ENCODE results near the gene P2RY6. TPM values are rescaled to one million over a fixed set of nuclear protein-coding genes. Genes with fewer than 3 reads are reported as not detected.

P2RY6 gene
- total RNA-seq, 4 donors from 2014 or later, result 0.76 to 1.0 TPM; not detected in 2

DNA sequence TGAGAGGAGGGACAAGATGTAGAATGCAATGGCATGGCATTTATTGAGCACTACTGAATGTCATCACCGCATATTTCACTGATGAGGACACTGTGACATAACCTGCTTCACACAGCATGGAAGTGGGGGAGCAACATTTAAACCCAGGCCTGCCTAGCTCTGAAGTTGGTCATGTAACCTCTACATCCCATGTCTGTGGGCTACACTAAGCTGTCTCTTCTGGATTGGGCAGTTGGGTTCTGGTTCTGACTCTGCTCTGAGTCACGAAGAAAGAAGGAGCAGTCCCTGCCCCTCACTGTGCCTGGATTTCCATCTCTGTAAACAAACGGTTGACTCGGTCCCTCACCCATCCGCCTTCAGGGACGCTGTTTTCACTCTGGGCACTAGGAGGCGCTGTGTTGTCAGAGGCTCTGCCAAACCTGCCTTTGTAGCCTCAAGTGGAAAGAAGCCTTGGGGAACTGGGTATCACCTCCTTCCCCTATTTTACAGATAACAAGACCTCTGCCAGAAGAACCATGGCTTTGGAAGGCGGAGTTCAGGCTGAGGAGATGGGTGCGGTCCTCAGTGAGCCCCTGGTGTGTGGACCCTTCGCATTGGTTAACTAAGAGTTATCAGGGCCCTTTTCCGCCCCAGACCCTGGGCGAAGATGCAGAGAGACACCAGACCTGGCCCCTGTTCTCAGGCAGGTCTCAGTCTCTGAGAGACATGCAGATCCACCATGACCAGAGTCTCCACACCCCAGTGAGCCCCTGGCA is 23.3 kb downstream of the P2RY6 start:
- Histone ChIP-seq H3K9me3 (no peaks in the 10 kb centered on the region), H3K4me1 (no peaks in the 10 kb centered on the region), H3K27ac (no peak overlapping the region), H3K27me3 (no peaks in the 10 kb centered on the region), H3K36me3 (no peaks in the 10 kb centered on the region), H3K4me3 (no peak overlapping the region)
- TF ChIP-seq POLR2A (IDR thresholded peaks at IDR 0.05), result no peak
- TF ChIP-seq, protein P1, sequence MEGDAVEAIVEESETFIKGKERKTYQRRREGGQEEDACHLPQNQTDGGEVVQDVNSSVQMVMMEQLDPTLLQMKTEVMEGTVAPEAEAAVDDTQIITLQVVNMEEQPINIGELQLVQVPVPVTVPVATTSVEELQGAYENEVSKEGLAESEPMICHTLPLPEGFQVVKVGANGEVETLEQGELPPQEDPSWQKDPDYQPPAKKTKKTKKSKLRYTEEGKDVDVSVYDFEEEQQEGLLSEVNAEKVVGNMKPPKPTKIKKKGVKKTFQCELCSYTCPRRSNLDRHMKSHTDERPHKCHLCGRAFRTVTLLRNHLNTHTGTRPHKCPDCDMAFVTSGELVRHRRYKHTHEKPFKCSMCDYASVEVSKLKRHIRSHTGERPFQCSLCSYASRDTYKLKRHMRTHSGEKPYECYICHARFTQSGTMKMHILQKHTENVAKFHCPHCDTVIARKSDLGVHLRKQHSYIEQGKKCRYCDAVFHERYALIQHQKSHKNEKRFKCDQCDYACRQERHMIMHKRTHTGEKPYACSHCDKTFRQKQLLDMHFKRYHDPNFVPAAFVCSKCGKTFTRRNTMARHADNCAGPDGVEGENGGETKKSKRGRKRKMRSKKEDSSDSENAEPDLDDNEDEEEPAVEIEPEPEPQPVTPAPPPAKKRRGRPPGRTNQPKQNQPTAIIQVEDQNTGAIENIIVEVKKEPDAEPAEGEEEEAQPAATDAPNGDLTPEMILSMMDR (IDR thresholded peaks at IDR 0.05), result peak; percentile 58 to 84 (median 78)
- intact Hi-C loops (cut with DNase I; ENCODE audit: low total_unique reads), result loop anchor here (5.0 kb wide), 1 partner anchor 42 kb away; no protein-coding TSS in a partner anchor
- DNase-seq, result peak; percentile 63 to 71

DNA sequence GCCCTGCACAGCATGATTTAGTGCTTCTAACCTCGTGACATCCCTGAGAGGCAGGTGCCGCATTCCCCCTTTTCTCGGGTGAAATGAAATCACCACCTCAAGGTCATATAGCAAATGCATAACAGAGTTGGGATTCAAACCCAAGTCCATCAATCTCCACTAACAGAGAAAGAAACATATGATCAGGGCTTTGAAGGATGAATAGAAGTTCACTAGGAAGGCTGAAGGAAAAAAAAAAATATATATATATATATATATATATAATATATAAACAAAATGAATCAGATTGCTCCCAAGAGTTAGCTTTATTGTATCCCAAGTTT is 23.8 kb downstream of the P2RY6 start:
- H3K27me3 ChIP-seq, result no peaks in the 10 kb centered on the region
- H3K4me1 ChIP-seq, result no peaks in the 10 kb centered on the region
- intact Hi-C loops (cut with DNase I; ENCODE audit: low total_unique reads), result loop anchor here (5.0 kb wide), 1 partner anchor 41 kb away; no protein-coding TSS in a partner anchor
- DNase-seq, result no peak
- H3K36me3 ChIP-seq, result no peaks in the 10 kb centered on the region
- TF ChIP-seq, protein P1 (IDR thresholded peaks at IDR 0.05), result no peak
- no peak for TF ChIP-seq POLR2A (IDR thresholded peaks at IDR 0.05)
- H3K4me3 ChIP-seq, result no peak overlapping the region
- no peak overlapping the region for H3K27ac ChIP-seq
- H3K9me3 ChIP-seq, result no peaks in the 10 kb centered on the region

DNA sequence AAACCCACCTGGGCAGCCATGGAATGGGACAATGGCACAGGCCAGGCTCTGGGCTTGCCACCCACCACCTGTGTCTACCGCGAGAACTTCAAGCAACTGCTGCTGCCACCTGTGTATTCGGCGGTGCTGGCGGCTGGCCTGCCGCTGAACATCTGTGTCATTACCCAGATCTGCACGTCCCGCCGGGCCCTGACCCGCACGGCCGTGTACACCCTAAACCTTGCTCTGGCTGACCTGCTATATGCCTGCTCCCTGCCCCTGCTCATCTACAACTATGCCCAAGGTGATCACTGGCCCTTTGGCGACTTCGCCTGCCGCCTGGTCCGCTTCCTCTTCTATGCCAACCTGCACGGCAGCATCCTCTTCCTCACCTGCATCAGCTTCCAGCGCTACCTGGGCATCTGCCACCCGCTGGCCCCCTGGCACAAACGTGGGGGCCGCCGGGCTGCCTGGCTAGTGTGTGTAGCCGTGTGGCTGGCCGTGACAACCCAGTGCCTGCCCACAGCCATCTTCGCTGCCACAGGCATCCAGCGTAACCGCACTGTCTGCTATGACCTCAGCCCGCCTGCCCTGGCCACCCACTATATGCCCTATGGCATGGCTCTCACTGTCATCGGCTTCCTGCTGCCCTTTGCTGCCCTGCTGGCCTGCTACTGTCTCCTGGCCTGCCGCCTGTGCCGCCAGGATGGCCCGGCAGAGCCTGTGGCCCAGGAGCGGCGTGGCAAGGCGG is 24.5 kb downstream of the P2RY6 start:
- Histone ChIP-seq H3K4me1 (no peaks in the 10 kb centered on the region), H3K9me3 (no peaks in the 10 kb centered on the region), H3K36me3 (no peaks in the 10 kb centered on the region), H3K4me3 (no peak overlapping the region), H3K27ac (no peak overlapping the region), H3K27me3 (no peaks in the 10 kb centered on the region)
- intact Hi-C loops (cut with DNase I; ENCODE audit: low total_unique reads), result loop anchor here (5.0 kb wide), 1 partner anchor 41 kb away; no protein-coding TSS in a partner anchor
- DNase-seq, result no peak
- TF ChIP-seq POLR2A (IDR thresholded peaks at IDR 0.05), result no peak
- TF ChIP-seq, protein P1 (IDR thresholded peaks at IDR 0.05), result no peak

DNA sequence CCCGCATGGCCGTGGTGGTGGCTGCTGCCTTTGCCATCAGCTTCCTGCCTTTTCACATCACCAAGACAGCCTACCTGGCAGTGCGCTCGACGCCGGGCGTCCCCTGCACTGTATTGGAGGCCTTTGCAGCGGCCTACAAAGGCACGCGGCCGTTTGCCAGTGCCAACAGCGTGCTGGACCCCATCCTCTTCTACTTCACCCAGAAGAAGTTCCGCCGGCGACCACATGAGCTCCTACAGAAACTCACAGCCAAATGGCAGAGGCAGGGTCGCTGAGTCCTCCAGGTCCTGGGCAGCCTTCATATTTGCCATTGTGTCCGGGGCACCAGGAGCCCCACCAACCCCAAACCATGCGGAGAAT is 25.1 kb downstream of the P2RY6 start:
- Histone ChIP-seq H3K36me3 (no peaks in the 10 kb centered on the region), H3K4me3 (no peak overlapping the region), H3K27me3 (no peaks in the 10 kb centered on the region), H3K9me3 (no peaks in the 10 kb centered on the region), H3K27ac (no peak overlapping the region), H3K4me1 (no peaks in the 10 kb centered on the region)
- TF ChIP-seq POLR2A (IDR thresholded peaks at IDR 0.05), result no peak
- TF ChIP-seq, protein P1 (IDR thresholded peaks at IDR 0.05), result no peak
- intact Hi-C loops (cut with DNase I; ENCODE audit: low total_unique reads), result loop anchor here (5.0 kb wide), 1 partner anchor 40 kb away; no protein-coding TSS in a partner anchor
- no peak for DNase-seq

DNA sequence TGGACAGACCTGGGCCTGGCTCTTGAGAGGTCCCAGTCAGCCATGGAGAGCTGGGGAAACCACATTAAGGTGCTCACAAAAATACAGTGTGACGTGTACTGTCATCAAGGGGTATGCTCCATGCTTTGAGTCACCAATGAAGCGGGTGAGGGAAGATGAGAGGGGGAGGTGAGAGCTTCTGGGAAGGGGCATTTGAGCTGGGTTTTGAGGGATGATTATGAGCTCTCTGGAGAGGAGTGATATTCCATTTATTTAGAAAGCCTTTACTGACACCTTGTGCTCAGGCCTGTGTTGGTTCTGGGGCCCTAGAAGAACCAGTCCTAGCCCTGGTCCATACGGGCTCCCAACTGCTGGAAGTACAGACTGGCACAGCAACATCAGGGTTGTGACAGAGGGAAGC is 25.6 kb downstream of the P2RY6 start:
- Histone ChIP-seq H3K4me1 (no peaks in the 10 kb centered on the region), H3K9me3 (no peaks in the 10 kb centered on the region), H3K27ac (no peak overlapping the region), H3K36me3 (no peaks in the 10 kb centered on the region), H3K4me3 (no peak overlapping the region), H3K27me3 (no peaks in the 10 kb centered on the region)
- TF ChIP-seq POLR2A (IDR thresholded peaks at IDR 0.05), result no peak
- TF ChIP-seq, protein P1 (IDR thresholded peaks at IDR 0.05), result no peak
- intact Hi-C loops (cut with DNase I; ENCODE audit: low total_unique reads), result loop anchor here (5.0 kb wide), 1 partner anchor 40 kb away; no protein-coding TSS in a partner anchor
- no peak for DNase-seq
